Activated CD4-positive, alpha-beta T cell treated with anti-CD3 and anti-CD28 coated beads, Interleukin-2, Interleukin-4, amounts not matched to agents 100 ng/mL and 50 ng/mL, durations not matched to agents 16 hours and 8 hours (primary cell): Measurements from ENCODE around the gene ACOT7.
"Not testable (repeated sequence)": the region's sequence is repeated elsewhere in the genome, so short reads cannot be mapped to it uniquely, and the experiment has no call there.

Experiments used
- DNase-seq: peaks from one replicate; pipeline ENCODE4 v3.0.0-alpha.2; 2020; ENCODE audit warnings: low spot score

Gene ACOT7

GRCh38 chr1:6393400-6394187 lies at the start of gene ACOT7:
TSS of gene ACOT7 (minus strand) at chr1:6393767. CDS start at chr1:6393399, 368 bp downstream.
- DNase-seq, result peak; percentile 92

- no peak for DNase-seq
Observed at GRCh38 chr1:6441586-6441985, 48.0 kb upstream of the ACOT7 start.

- peak; percentile 64 for DNase-seq
Observed at GRCh38 chr1:6440198-6441126, 46.9 kb upstream of the ACOT7 start.

DNA sequence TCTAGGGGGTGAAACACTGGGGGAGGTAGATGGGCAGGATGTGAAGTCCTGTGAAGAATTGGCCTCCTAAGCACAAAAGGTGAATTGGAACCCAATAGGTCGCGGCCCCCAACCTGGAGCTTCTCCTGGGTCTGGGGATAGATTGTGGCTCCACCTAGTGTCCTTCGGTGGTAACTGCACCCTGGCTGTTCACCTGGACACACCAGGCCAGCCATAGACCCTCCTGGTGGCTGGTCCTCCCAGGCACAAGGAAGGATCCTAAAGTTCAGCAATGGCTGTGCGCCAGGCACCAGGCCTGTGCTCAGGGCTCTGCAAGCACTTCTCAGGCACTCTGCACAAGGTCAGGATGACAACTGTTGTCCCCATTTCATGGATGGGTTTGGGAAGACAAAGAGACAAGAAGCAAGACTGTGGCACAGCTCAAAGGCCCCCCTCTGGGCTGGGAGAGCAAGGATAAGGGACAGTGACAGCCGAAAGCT lies 44.5 kb upstream of the ACOT7 start:
- DNase-seq, result peak; percentile 76

DNA sequence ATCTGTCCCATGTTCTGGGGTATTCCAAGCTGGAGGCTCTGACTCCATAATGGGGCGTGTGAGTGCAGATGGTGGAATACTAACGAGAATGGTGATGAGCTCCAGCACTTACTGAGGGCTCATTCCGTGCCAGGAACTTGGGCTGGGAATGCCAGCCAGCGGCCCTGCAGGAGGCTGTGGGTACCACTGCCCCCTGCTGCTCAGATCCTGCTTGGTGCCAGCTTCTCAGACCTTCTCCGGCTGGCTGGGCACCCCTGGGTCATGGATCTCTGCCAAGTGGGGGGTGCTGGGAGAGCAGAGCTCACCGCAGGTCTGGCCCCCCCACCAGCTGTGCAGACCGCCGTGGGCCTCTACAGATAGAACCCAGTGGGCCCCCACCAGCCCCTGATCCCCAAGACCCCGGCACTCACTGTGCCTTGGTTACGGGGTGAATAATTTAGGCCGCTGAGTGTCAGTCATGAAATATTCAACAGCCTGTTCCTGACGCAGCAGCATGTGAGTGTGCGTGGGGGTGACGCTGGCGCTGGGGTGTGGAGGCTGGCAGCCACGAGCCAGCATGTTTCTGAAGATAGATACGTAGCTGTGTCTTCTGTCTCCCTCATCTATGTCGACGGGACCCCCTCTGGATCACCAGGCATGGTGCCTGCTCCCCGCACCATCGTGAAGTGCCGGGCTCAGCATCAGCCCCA lies 43.6 kb upstream of the ACOT7 start:
- DNase-seq, result not testable (repeated sequence)

- not testable (repeated sequence) for DNase-seq
Observed at GRCh38 chr1:6436277-6436676, 42.7 kb upstream of the ACOT7 start.

- no peak for DNase-seq
Observed at GRCh38 chr1:6435547-6435946, 42.0 kb upstream of the ACOT7 start.

DNA sequence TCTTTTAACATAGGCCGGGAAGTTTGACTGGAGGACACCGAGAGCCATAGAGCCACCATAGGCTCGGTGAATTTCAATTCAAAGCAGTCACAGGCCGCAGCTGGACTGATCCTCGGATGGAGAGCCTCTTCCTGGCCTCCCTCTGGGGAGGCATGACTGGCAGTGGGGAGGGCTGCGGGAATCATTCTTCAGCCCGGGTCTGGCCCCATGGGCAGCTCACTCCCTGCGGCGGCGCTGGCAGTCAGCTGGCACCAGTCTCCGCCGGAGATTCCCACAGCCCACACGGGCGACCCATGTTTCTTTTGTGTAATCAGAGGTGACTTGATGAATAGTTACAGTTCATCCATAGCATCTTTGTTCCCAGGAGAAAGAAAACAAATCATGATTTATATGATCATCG lies 41.6 kb upstream of the ACOT7 start:
- no peak for DNase-seq

- no peak for DNase-seq
Observed at GRCh38 chr1:6434186-6434585, 40.6 kb upstream of the ACOT7 start.

GRCh38 chr1:6431645-6432579 lies 38.3 kb upstream of the ACOT7 start:
- not testable (repeated sequence) for DNase-seq

GRCh38 chr1:6429660-6430411 lies 36.3 kb upstream of the ACOT7 start:
- not testable (repeated sequence) for DNase-seq

DNA sequence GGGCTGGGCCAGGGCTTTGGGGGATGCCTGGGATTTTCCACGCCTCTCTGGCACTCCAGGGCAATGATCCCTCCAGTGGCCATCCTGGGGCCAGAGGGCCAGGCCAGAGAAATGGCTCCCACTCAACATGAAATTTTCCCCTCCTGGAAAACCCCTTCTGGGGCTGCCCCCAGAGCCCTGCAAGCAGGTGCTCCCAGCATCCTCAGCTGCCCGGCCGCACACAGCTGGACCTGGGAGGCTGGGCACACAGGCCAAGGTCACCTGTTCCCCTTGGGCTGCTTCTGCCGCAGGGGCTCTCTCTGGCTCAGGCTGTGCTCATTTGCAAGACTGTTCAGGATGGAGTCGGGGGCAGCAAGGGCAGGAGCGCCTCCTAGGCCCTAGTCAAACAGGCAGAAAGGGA lies 34.9 kb upstream of the ACOT7 start:
- DNase-seq, result not testable (repeated sequence)

DNA sequence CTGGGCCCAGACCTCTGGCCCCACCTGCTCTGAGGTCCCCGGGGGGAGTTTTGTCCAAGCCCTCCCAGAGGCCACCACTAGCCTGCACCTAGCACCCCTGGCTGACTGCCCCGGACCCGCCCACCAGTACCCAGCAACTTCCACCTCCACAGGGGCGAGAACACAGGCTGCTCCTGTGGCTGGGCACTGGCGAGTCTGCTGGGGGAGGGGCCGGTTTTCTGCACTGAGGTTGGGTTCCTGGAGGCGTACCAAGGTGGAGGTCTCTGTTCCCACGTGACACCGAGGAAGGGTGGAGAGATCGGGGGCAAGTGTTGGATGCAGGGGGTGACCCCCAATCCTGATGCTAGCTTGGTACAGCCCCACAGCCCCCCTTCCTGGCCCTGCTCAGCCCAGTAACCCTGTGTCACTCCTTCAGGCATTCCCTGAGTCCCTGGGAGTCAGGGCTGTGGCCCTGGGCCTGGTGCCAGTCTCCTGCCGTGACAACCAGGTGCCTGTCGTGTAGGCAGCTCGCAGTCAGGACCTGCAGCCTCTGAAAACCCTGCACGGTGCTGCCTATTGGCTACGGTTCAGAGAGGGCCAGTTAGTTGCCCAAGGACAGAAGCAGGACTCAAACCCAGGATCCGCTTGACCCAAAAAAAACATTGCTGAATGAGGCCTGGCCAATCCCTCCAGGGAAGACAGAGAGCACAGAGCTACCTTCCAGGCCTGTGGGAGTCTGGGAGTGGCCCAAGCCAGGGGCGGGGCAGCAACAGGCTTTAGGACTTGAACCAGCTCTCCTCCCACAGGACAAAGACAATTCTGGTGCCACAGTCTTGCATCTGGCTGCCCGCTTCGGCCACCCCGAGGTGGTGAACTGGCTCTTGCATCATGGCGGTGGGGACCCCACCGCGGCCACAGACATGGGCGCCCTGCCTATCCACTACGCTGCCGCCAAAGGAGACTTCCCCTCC lies 34.1 kb upstream of the ACOT7 start:
- no peak for DNase-seq

- DNase-seq, result no peak
Observed at GRCh38 chr1:6426972-6427350, 33.4 kb upstream of the ACOT7 start.

DNA sequence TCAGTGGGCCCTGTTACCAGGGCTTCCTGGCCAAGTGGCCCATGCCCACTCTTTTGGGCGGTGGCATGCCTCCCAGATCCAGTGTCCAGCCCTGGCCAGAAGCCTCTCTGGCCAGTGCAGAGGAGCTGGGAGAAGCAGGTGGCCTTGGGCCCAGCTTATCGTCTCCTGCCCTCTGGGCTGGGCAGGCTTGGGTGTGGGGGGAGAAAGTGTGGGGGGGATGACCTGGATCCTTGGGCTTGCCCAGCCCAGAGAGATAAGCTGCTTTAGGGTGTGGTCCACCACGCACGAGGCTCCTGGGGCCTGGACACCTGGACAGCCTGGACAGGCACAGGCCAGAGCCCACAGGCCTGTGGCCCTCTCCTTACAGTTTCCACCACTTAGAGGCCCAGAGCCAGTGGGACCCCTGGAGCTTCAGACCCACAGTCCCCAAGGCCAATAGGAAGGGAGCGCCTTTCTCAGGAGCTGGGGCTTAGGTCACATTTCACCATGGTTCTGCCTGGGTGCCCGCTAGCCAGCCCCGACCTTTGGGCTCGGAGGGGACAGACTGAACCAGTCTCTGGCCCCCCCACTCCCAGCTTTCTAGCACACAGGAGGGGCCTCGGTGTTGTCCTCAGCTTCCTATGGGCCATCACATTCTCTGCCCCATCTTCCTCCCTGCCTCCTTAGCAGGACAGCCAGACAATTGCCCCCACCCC lies 32.9 kb upstream of the ACOT7 start:
- DNase-seq, result no peak

- no peak for DNase-seq
Observed at GRCh38 chr1:6425658-6426057, 32.1 kb upstream of the ACOT7 start.

DNA sequence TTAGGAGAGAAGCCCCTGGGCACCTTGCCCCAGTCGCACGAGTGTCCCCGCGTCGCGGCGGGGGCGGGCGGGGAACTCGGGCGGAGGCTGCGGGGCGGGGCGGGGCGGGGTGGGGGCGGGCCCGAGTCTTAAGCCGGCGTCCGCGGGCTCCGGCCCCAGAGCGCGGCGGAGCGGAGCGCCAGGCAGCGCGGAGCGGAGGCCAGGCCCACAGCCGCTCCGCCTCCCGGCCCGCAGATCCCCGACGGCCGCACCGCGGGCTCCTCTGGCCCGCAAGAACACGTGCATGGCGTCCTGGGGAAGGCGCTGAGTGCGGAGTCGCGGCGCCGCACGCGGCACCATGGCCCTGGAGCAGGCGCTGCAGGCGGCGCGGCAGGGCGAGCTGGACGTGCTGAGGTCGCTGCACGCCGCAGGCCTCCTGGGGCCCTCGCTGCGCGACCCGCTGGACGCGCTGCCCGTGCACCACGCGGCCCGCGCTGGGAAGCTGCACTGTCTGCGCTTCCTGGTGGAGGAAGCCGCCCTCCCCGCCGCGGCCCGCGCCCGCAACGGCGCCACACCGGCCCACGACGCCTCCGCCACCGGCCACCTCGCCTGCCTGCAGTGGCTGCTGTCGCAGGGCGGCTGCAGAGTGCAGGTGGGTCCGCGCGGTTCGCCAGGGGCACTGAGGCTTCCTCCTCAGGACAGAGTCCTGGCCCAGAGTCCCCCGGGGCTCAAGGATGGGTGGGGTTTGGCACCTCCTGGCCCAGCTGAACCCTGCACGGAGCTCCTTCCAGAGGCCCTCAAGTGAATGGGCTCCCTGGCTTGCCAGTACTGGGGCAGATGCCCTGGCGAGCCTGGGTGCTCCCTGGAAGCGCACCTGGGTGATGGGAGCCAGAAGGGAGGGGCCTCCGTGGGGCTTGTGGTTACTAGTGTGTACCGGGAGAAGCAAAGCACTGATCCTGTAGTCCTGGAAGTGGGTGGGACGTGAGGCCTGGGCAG lies 31.3 kb upstream of the ACOT7 start, which contains the start of gene ESPN:
TSS of gene ESPN (plus strand) at position 158 of the 975 bp plus-strand sequence. CDS start at position 338, 180 bp downstream.
- DNase-seq, result no peak
